Astrocyte (in vitro differentiated cells and primary cell): ENCODE results near the gene FTO. TPM values are rescaled to one million over a fixed set of nuclear protein-coding genes. Genes with fewer than 3 reads are reported as not detected.

Source experiments
- DNase-seq: peaks from one replicate; pipeline ENCODE4 v3.0.0-alpha.2; 2010; ENCODE audit warnings: low read depth
- FAIRE-seq: peaks from 2 replicates; lab custom pipeline; 2011; peaks lifted over from hg19 to GRCh38; lab: Jason Lieb, UNC
- H2AFZ ChIP-seq: 2 replicates; pipeline ENCODE4 v1.6.0; 2012; ENCODE audit warnings: low read depth, low read length, inconsistent platforms
- H3K27ac ChIP-seq: 2 replicates; pipeline ENCODE4 v1.5.1; 2011; ENCODE audit warnings: low read depth, low read length, inconsistent platforms
- H3K27me3 ChIP-seq: 2 replicates; pipeline ENCODE4 v1.6.0; 2011; ENCODE audit warnings: low read length, inconsistent platforms; ENCODE audit not compliant: insufficient read depth
- H3K36me3 ChIP-seq: 2 replicates; pipeline ENCODE4 v1.5.1; 2011; ENCODE audit warnings: low read length, inconsistent platforms; ENCODE audit not compliant: insufficient read depth
- H3K4me1 ChIP-seq: 2 replicates; pipeline ENCODE4 v1.5.1; 2011; ENCODE audit warnings: low read length, inconsistent platforms; ENCODE audit not compliant: insufficient read depth
- H3K4me2 ChIP-seq: 2 replicates; pipeline ENCODE4 v1.6.0; 2012; ENCODE audit warnings: low read length, inconsistent platforms
- H3K4me3 ChIP-seq: 2 replicates; pipeline ENCODE4 v1.5.1; 2011; ENCODE audit warnings: low read depth, mild to moderate bottlenecking, low read length, inconsistent platforms; ENCODE audit not compliant: insufficient read depth
- H3K79me2 ChIP-seq: 2 replicates; pipeline ENCODE4 v1.6.0; 2012; ENCODE audit warnings: mild to moderate bottlenecking, low read length, inconsistent platforms; ENCODE audit not compliant: insufficient read depth
- H3K9ac ChIP-seq: 2 replicates; pipeline ENCODE4 v1.6.0; 2012; ENCODE audit warnings: mild to moderate bottlenecking, low read length, inconsistent platforms
- H3K9me3 ChIP-seq: 2 replicates; pipeline ENCODE4 v1.5.1; 2012; ENCODE audit warnings: low read depth, mild to moderate bottlenecking, low read length, inconsistent platforms; ENCODE audit not compliant: insufficient read depth
- H4K20me1 ChIP-seq: 2 replicates; pipeline ENCODE4 v1.6.0; 2012; ENCODE audit warnings: low read length, inconsistent platforms; ENCODE audit not compliant: insufficient read depth
- H3K27ac Mint-ChIP-seq: one replicate; pipeline ENCODE4 v1.8.0; 2021; ENCODE audit warnings: mild to moderate bottlenecking, mixed read lengths; ENCODE audit not compliant: unreplicated experiment
- H3K27me3 Mint-ChIP-seq: one replicate; pipeline ENCODE4 v1.8.0; 2021; ENCODE audit warnings: low read depth, mixed read lengths; ENCODE audit not compliant: unreplicated experiment
- H3K36me3 Mint-ChIP-seq: one replicate; pipeline ENCODE4 v1.8.0; 2021; ENCODE audit warnings: low read depth, mixed read lengths; ENCODE audit not compliant: unreplicated experiment
- H3K4me1 Mint-ChIP-seq: one replicate; pipeline ENCODE4 v1.8.0; 2021; ENCODE audit warnings: low read depth, mixed read lengths; ENCODE audit not compliant: unreplicated experiment
- H3K4me3 Mint-ChIP-seq: one replicate; pipeline ENCODE4 v1.8.0; 2021; ENCODE audit warnings: mild to moderate bottlenecking, moderate library complexity, mixed read lengths; ENCODE audit not compliant: unreplicated experiment
- H3K9me3 Mint-ChIP-seq: one replicate; pipeline ENCODE4 v1.8.0; 2021; ENCODE audit warnings: mild to moderate bottlenecking, mixed read lengths; ENCODE audit not compliant: unreplicated experiment
- EZH2 ChIP-seq: IDR thresholded peaks from 2 replicates; pipeline ENCODE4 v1.6.1; 2012; ENCODE audit warnings: mild to moderate bottlenecking, low read length, inconsistent platforms; ENCODE audit not compliant: insufficient read depth
- total RNA-seq: library from RNA; stranded (reverse); gene quantifications from 2 replicates; pipeline ENCODE4 v1.2.1, GENCODE V29; 2021
- TF ChIP-seq, protein P1 (sequence below): IDR thresholded peaks from 2 replicates; pipeline ENCODE4 v1.5.1; 2011; ENCODE audit warnings: low read depth, mild to moderate bottlenecking, inconsistent platforms, low read length, moderate library complexity; ENCODE audit not compliant: insufficient read depth

FTO gene
- total RNA-seq, 1 donor from 2014 or later, result 73.1 TPM

DNA sequence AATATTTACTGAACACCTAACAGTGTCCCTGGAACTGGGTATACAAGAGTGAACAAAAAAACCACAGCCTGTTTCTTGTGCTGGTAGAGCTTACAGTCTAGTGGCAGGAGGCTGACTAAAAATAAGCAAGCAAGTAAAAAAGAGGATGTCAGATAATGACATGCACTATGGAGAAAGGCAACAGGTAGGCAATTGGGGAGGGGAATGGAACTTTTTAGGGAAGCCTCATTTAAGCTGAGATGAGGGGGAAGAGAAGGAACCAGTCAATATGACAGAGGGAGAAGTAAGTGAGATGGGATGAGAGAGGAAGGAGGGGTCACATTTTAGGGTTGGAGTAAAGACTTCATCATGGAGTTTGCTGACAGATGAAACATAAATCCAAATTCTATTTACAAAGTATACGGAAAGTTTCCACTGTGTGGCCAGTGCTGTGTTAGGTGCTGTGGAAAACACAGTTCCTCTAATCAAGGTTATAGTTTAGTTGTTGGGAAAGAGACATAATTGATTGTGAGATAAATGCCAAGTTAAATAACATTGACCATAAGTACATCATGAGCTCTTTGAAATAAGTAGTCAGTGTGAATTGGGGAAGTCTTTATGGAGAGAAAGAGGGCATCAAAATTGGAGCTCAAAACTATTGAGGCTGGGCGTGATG is 251.4 kb downstream of the FTO start:
- Mint-ChIP-seq H3K36me3 (peaks cover 4% of the 10 kb centered on the region), H3K9me3 (no peaks in the 10 kb centered on the region), H3K27me3 (no peaks in the 10 kb centered on the region), H3K4me3 (no peak overlapping the region), H3K27ac (no peak overlapping the region), H3K4me1 (peaks cover 16% of the 10 kb centered on the region)
- H3K9me3 ChIP-seq, result no peaks in the 10 kb centered on the region
- no peaks in the 10 kb centered on the region for H3K27me3 ChIP-seq
- DNase-seq, result no peak
- H3K4me2 ChIP-seq, result no peak overlapping the region
- no peak overlapping the region for H3K27ac ChIP-seq
- H3K4me1 ChIP-seq, result no peaks in the 10 kb centered on the region
- no peak overlapping the region for H2AFZ ChIP-seq
- H3K9ac ChIP-seq, result no peak overlapping the region
- H3K79me2 ChIP-seq, result no peaks in the 10 kb centered on the region
- FAIRE-seq, result no peak
- TF ChIP-seq, protein P1, sequence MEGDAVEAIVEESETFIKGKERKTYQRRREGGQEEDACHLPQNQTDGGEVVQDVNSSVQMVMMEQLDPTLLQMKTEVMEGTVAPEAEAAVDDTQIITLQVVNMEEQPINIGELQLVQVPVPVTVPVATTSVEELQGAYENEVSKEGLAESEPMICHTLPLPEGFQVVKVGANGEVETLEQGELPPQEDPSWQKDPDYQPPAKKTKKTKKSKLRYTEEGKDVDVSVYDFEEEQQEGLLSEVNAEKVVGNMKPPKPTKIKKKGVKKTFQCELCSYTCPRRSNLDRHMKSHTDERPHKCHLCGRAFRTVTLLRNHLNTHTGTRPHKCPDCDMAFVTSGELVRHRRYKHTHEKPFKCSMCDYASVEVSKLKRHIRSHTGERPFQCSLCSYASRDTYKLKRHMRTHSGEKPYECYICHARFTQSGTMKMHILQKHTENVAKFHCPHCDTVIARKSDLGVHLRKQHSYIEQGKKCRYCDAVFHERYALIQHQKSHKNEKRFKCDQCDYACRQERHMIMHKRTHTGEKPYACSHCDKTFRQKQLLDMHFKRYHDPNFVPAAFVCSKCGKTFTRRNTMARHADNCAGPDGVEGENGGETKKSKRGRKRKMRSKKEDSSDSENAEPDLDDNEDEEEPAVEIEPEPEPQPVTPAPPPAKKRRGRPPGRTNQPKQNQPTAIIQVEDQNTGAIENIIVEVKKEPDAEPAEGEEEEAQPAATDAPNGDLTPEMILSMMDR, result no peak
- no peak for TF ChIP-seq EZH2
- H3K36me3 ChIP-seq, result no peaks in the 10 kb centered on the region
- H4K20me1 ChIP-seq, result no peaks in the 10 kb centered on the region
- H3K4me3 ChIP-seq, result no peak overlapping the region

DNA sequence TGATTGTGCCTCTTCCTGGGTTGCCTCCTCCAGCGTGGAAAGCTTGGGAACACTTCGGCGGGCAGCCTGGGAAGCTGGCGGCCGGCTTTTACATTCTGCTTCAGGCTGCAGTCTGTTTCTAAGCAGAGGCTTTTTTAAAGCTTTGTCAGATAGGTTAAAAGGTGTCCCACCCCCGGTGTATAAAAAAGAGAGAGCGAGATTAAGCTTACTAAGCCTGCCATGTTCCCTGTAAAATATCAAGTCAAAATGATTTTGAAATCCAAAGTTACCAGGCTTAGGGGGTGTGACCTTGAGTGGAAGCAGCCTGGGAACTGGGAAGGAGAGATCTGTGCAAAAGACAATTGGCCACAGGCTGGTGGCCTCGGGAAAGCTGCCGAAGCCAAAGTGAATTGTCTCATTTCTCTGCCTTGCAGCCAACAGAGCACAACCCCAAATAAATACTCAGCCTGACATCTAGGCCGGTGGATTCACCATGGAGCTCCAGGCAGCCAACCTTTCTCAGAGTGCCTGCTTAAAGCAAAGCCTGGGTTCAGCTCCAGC is 254.5 kb downstream of the FTO start:
- TF ChIP-seq EZH2, result no peak
- TF ChIP-seq, protein P1, result no peak
- no peak for FAIRE-seq

More for the DNA sequence above, 254.5 kb downstream of the FTO start:
- Mint-ChIP-seq H3K4me1 (peaks cover 29% of the 10 kb centered on the region), H3K27me3 (no peaks in the 10 kb centered on the region), H3K27ac (no peak overlapping the region), H3K36me3 (peaks cover 4% of the 10 kb centered on the region), H3K4me3 (no peak overlapping the region), H3K9me3 (no peaks in the 10 kb centered on the region)
- no peaks in the 10 kb centered on the region for H3K9me3 ChIP-seq
- H3K4me3 ChIP-seq, result no peak overlapping the region
- H3K4me2 ChIP-seq, result no peak overlapping the region
- no peak overlapping the region for H3K27ac ChIP-seq
- no peak for DNase-seq
- no peaks in the 10 kb centered on the region for H3K79me2 ChIP-seq
- no peak overlapping the region for H3K9ac ChIP-seq
- no peaks in the 10 kb centered on the region for H4K20me1 ChIP-seq
- H3K4me1 ChIP-seq, result no peaks in the 10 kb centered on the region
- no peaks in the 10 kb centered on the region for H3K27me3 ChIP-seq
- H2AFZ ChIP-seq, result no peak overlapping the region
- H3K36me3 ChIP-seq, result no peaks in the 10 kb centered on the region
